Measurements from ENCODE around the gene DAP. TPM values are rescaled to one million over a fixed set of nuclear protein-coding genes. Genes with fewer than 3 reads are reported as not detected.

The DAP gene
- total and polyA plus RNA-seq, 10 of the 15 experiments (the other 5 are each of a cell fraction or from before 2014, with no cell fraction given), result 12.9 to 130 (median 49.9) TPM

DNA sequence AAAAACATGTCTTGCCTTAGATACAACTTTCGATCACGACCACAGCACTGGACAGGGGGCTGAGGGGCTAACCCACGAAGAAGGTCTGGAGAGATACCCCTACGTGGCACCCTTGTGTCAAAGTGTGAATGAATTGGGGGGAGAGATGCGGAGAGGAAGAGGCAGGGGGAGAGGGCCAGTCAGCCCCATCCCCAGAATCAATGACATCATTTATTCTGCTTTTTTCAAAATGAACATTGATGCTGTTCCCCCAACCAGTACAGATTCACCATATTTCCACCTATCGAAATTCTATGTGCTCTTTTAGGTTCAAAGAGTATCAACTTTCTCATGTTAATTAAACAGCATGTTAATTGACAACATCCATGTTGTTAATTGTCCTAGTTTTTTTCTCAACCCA lies 32.4 kb downstream of the DAP start:
- Histone ChIP-seq H3K4me1 (ENCODE audit: control insufficient read depth, insufficient read depth, low read length) (peaks cover 15% of the 10 kb centered on the region), H2AFZ (ENCODE audit: control insufficient read depth, low read depth, low read length) (no peak overlapping the region), H3K9me3 (replicated peaks; ENCODE audit: control insufficient read depth, insufficient read depth, low read length) (no peaks in the 10 kb centered on the region), H3K27ac (ENCODE audit: control insufficient read depth, insufficient read depth) (no peak overlapping the region), H3K4me3 (no peak overlapping the region), H3K79me2 (ENCODE audit: control insufficient read depth, insufficient read depth, low read length) (peaks cover 4% of the 10 kb centered on the region), H3K36me3 (ENCODE audit: control insufficient read depth in 2 of 2, insufficient read depth in 2 of 2, low read length in 1 of 2) (peaks cover 4 to 5% of the 10 kb centered on the region in 2 experiments), H3K27me3 (replicated peaks in 1 of 2; ENCODE audit: control insufficient read depth in 2 of 2, insufficient read depth in 2 of 2, low read length in 1 of 2) (no peaks in the 10 kb centered on the region), H3K4me2 (ENCODE audit: control insufficient read depth, insufficient read depth) (no peak overlapping the region), H4K20me1 (ENCODE audit: control insufficient read depth, insufficient read depth) (no peaks in the 10 kb centered on the region), H3K9ac (ENCODE audit: control insufficient read depth, insufficient read depth, low read length) (no peak overlapping the region)
- in situ Hi-C loops (cut with MboI), result no loop called here
- ChIA-PET CTCF (no interaction called here), RAD21 (ENCODE audit: unreplicated experiment) (no interaction called here), SMC1A (ENCODE audit: uncharacterized antibody, unreplicated experiment) (no interaction called here), POLR2A (no interaction called here)
- ATAC-seq, result no peak
- WGBS (ENCODE audit: insufficient coverage, insufficient replicate concordance, low lambda C conversion rate, missing lambda C conversion rate), result 94% methylated on average over 6 of the region's 6 CpGs
- TF ChIP-seq MEF2B (IDR thresholded peaks at IDR 0.05; ENCODE audit: partially characterized antibody, poor library complexity, severe bottlenecking) (no peak), GATAD2B (conservative IDR thresholded peaks at IDR 0.05; ENCODE audit: low read depth) (no peak), ATF7 (IDR thresholded peaks at IDR 0.05; ENCODE audit: low read depth) (0 out of 2 replicates have a peak, but pooled peaks have one; percentile 36)
- DNase-seq (ENCODE audit: low read depth, low spot score), result no peak
- intact Hi-C loops (cut with micrococcal nuclease; ENCODE audit: unreplicated experiment), result no loop called here
- no peak for FAIRE-seq
- BruUV-seq (replicated peaks), result no TSS peak

DNA sequence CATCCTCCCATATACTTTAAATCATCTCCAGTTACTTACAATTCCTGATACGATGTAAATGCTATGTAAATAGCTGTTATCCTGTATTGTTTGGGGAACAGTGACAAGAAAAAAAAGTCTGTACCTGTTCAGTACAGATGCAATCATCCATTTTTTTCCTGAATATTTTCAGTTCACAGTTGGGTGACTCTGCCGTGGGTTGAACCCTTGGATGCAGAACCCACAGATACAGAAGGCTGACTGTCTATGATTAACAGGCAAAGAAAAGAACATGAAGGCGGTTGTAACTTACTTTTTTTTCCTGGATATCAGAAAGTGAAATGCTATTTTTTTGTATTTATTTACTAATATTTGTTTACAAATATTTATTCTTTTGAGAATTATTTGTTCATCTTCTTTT lies 33.2 kb downstream of the DAP start:
- no peak overlapping the region for H3K4me3 ChIP-seq
- no peaks in the 10 kb centered on the region for H4K20me1 ChIP-seq (ENCODE audit: control insufficient read depth, insufficient read depth)
- peaks cover 4 to 5% of the 10 kb centered on the region in 2 experiments for H3K36me3 ChIP-seq (ENCODE audit: control insufficient read depth in 2 of 2, insufficient read depth in 2 of 2, low read length in 1 of 2)
- BruUV-seq (replicated peaks), result no TSS peak
- no peaks in the 10 kb centered on the region for H3K9me3 ChIP-seq (replicated peaks; ENCODE audit: control insufficient read depth, insufficient read depth, low read length)
- in situ Hi-C loops (cut with MboI) (no loop called here), intact Hi-C loops (cut with micrococcal nuclease; ENCODE audit: unreplicated experiment) (no loop called here)
- H3K4me2 ChIP-seq (ENCODE audit: control insufficient read depth, insufficient read depth), result no peak overlapping the region
- no peak overlapping the region for H3K9ac ChIP-seq (ENCODE audit: control insufficient read depth, insufficient read depth, low read length)
- H3K79me2 ChIP-seq (ENCODE audit: control insufficient read depth, insufficient read depth, low read length), result peaks cover 2% of the 10 kb centered on the region; the same call in 1 of the 2 replicates
- no peaks in the 10 kb centered on the region for H3K27me3 ChIP-seq (replicated peaks in 1 of 2; ENCODE audit: control insufficient read depth in 2 of 2, insufficient read depth in 2 of 2, low read length in 1 of 2)
- no peak overlapping the region for H2AFZ ChIP-seq (ENCODE audit: control insufficient read depth, low read depth, low read length)
- FAIRE-seq (no peak), DNase-seq (ENCODE audit: low read depth, low spot score) (no peak), ATAC-seq (no peak)
- 97% methylated on average over 3 of the region's 3 CpGs for WGBS (ENCODE audit: insufficient coverage, insufficient replicate concordance, low lambda C conversion rate, missing lambda C conversion rate)
- no peak overlapping the region for H3K27ac ChIP-seq (ENCODE audit: control insufficient read depth, insufficient read depth)
- ChIA-PET RAD21 (ENCODE audit: unreplicated experiment) (interaction anchor here (1.0 to 1.1 kb wide), 2 partner anchors 29 to 31 kb away, joined by 3 to 4 read pairs; no protein-coding TSS in a partner anchor), SMC1A (ENCODE audit: uncharacterized antibody, unreplicated experiment) (interaction anchor here (1.5 kb wide), 1 partner anchor 24 kb away, joined by 5 read pairs; no protein-coding TSS in a partner anchor), POLR2A (interaction anchor here (2.0 kb wide), 1 partner anchor 25 kb away, joined by 6 read pairs; no protein-coding TSS in a partner anchor), CTCF (no interaction called here)
- H3K4me1 ChIP-seq (ENCODE audit: control insufficient read depth, insufficient read depth, low read length), result peaks cover 10% of the 10 kb centered on the region
- no peak for TF ChIP-seq NFYA (IDR thresholded peaks at IDR 0.05; ENCODE audit: borderline replicate concordance, low read depth, low read length)
- no peak for TF ChIP-seq POLR2AphosphoS2 (IDR thresholded peaks at IDR 0.05; ENCODE audit: low read depth, low read length)
- TF ChIP-seq ATF7 (IDR thresholded peaks at IDR 0.05; ENCODE audit: low read depth), result no peak
- no peak for TF ChIP-seq RB1 (IDR thresholded peaks at IDR 0.05; ENCODE audit: borderline replicate concordance)
- TF ChIP-seq ZNF217 (IDR thresholded peaks at IDR 0.05), result no peak
- TF ChIP-seq SIN3A (IDR thresholded peaks at IDR 0.05; ENCODE audit: low read depth, low read length), result no peak
- TF ChIP-seq SMAD5 (IDR thresholded peaks at IDR 0.05; ENCODE audit: low read depth), result no peak
- TF ChIP-seq, protein P1, sequence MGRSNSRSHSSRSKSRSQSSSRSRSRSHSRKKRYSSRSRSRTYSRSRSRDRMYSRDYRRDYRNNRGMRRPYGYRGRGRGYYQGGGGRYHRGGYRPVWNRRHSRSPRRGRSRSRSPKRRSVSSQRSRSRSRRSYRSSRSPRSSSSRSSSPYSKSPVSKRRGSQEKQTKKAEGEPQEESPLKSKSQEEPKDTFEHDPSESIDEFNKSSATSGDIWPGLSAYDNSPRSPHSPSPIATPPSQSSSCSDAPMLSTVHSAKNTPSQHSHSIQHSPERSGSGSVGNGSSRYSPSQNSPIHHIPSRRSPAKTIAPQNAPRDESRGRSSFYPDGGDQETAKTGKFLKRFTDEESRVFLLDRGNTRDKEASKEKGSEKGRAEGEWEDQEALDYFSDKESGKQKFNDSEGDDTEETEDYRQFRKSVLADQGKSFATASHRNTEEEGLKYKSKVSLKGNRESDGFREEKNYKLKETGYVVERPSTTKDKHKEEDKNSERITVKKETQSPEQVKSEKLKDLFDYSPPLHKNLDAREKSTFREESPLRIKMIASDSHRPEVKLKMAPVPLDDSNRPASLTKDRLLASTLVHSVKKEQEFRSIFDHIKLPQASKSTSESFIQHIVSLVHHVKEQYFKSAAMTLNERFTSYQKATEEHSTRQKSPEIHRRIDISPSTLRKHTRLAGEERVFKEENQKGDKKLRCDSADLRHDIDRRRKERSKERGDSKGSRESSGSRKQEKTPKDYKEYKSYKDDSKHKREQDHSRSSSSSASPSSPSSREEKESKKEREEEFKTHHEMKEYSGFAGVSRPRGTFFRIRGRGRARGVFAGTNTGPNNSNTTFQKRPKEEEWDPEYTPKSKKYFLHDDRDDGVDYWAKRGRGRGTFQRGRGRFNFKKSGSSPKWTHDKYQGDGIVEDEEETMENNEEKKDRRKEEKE (IDR thresholded peaks at IDR 0.05), result no peak
- TF ChIP-seq ZNF24 (IDR thresholded peaks at IDR 0.05), result no peak

Measured in GM12878 (cell line).